WTC11 (cell line): ENCODE data around the gene TAF4. TPM values are rescaled to one million over a fixed set of nuclear protein-coding genes. Genes with fewer than 3 reads are reported as not detected.

Experiments
- ATAC-seq: fragments of 200-7000 bp; cut with Tn5 transposase; 2 replicates; pipeline ENCODE4 v1.10.0; 2021; ENCODE audit warnings: mild to moderate bottlenecking, moderate library complexity
- CTCF ChIA-PET: fragments of 300-600 bp; sonication (Branson Sonifier 250); formaldehyde crosslinking; loops from one replicate; lab custom pipeline; 2021; ENCODE audit warnings: antibody characterized with exemption; lab: Charles Lee
- POLR2A ChIA-PET: fragments of 350-600 bp; sonication (Branson Sonifier 250); formaldehyde crosslinking; loops from one replicate; lab custom pipeline; 2021; ENCODE audit warnings: antibody characterized with exemption; lab: Charles Lee
- DNase-seq: peaks from one replicate; pipeline ENCODE4 v3.0.0; 2021; ENCODE audit warnings: low spot score
- H3K27ac Mint-ChIP-seq: 2 replicates; pipeline ENCODE4 v1.8.0; 2021; ENCODE audit warnings: mixed read lengths
- H3K27me3 Mint-ChIP-seq: 2 replicates; pipeline ENCODE4 v1.8.0; 2021; ENCODE audit warnings: low read depth, mild to moderate bottlenecking, moderate library complexity, mixed read lengths
- H3K36me3 Mint-ChIP-seq: 2 replicates; pipeline ENCODE4 v1.8.0; 2021; ENCODE audit warnings: mixed read lengths
- H3K4me1 Mint-ChIP-seq: 2 replicates; pipeline ENCODE4 v1.8.0; 2022; ENCODE audit warnings: mixed read lengths
- H3K4me3 Mint-ChIP-seq: 2 replicates; pipeline ENCODE4 v1.8.0; 2021; ENCODE audit warnings: mild to moderate bottlenecking, moderate library complexity, mixed read lengths
- H3K9me3 Mint-ChIP-seq: 2 replicates; pipeline ENCODE4 v1.8.0; 2021; ENCODE audit warnings: mixed read lengths
- ATF1 ChIP-seq: sonication (generic); formaldehyde crosslinking; IDR thresholded peaks from 2 replicates; pipeline ENCODE4 v1.8.1; 2023; ENCODE audit warnings: mild to moderate bottlenecking, moderate library complexity, missing genetic modification reagents
- CREB1 ChIP-seq: sonication (generic); formaldehyde crosslinking; IDR thresholded peaks from 2 replicates; pipeline ENCODE4 v1.8.0; 2023; ENCODE audit warnings: mild to moderate bottlenecking, missing genetic modification reagents
- CREM ChIP-seq: sonication (generic); formaldehyde crosslinking; IDR thresholded peaks from 2 replicates; pipeline ENCODE4 v1.8.1; 2022; ENCODE audit warnings: mild to moderate bottlenecking, missing genetic modification reagents, moderate library complexity
- GABPB1 ChIP-seq: sonication (generic); formaldehyde crosslinking; IDR thresholded peaks from 2 replicates; pipeline ENCODE4 v1.8.1; 2023; ENCODE audit warnings: mild to moderate bottlenecking, missing genetic modification reagents
- GRHL2 ChIP-seq: fragments of 250-450 bp; sonication (Bioruptor Pico); IDR thresholded peaks from 2 replicates; pipeline ENCODE4 v1.8.0; 2022; ENCODE audit warnings: mild to moderate bottlenecking, moderate library complexity; ENCODE audit not compliant: insufficient replicate concordance, severe bottlenecking
- JAZF1 ChIP-seq: fragments of 250-450 bp; sonication (Bioruptor Pico); IDR thresholded peaks from 2 replicates; pipeline ENCODE4 v1.9.0; 2021; ENCODE audit warnings: moderate library complexity, mild to moderate bottlenecking, inconsistent platforms
- JUN ChIP-seq: sonication (generic); formaldehyde crosslinking; IDR thresholded peaks from 2 replicates; pipeline ENCODE4 v1.8.0; 2023; ENCODE audit warnings: mild to moderate bottlenecking, missing genetic modification reagents
- NFATC4 ChIP-seq: fragments of 250-450 bp; sonication (Bioruptor Pico); IDR thresholded peaks from 2 replicates; pipeline ENCODE4 v1.9.0; 2021; ENCODE audit warnings: mild to moderate bottlenecking
- OVOL2 ChIP-seq: fragments of 250-450 bp; sonication (Bioruptor Pico); IDR thresholded peaks from 2 replicates; pipeline ENCODE4 v1.9.0; 2021; ENCODE audit warnings: mild to moderate bottlenecking, borderline replicate concordance
- ZNF138 ChIP-seq: sonication (generic); formaldehyde crosslinking; conservative IDR thresholded peaks from 2 replicates; pipeline ENCODE4 v1.8.1; 2022; ENCODE audit warnings: mild to moderate bottlenecking, moderate library complexity, missing genetic modification reagents
- ZNF219 ChIP-seq: sonication (generic); formaldehyde crosslinking; IDR thresholded peaks from 2 replicates; pipeline ENCODE4 v1.8.0; 2023; ENCODE audit warnings: missing genetic modification reagents, mild to moderate bottlenecking, borderline replicate concordance
- ZNF396 ChIP-seq: fragments of 250-450 bp; sonication (Bioruptor Pico); IDR thresholded peaks from 2 replicates; pipeline ENCODE4 v1.8.0; 2021; ENCODE audit warnings: mild to moderate bottlenecking, moderate library complexity, borderline replicate concordance
- ZNF671 ChIP-seq: fragments of 250-450 bp; sonication (Bioruptor Pico); IDR thresholded peaks from 2 replicates; pipeline ENCODE4 v1.8.0; 2021; ENCODE audit warnings: mild to moderate bottlenecking
- total RNA-seq: library from RNA; stranded (reverse); gene quantifications from 3 replicates; pipeline ENCODE4 v1.2.3, GENCODE V29; 2021
- TF ChIP-seq, protein P1 (sequence below): fragments of 250-450 bp; sonication (Bioruptor Pico); IDR thresholded peaks from 2 replicates; pipeline ENCODE4 v1.9.0; 2021; ENCODE audit warnings: mild to moderate bottlenecking
- TF ChIP-seq, protein P2 (sequence below): sonication (generic); formaldehyde crosslinking; IDR thresholded peaks from 2 replicates; pipeline ENCODE4 v1.8.1; 2022; ENCODE audit warnings: mild to moderate bottlenecking, moderate library complexity, missing genetic modification reagents
- TF ChIP-seq, protein P3 (sequence below): fragments of 200-600 bp; IDR thresholded peaks from 2 replicates; pipeline ENCODE4 v1.8.0; 2022; ENCODE audit warnings: antibody characterized with exemption
- TF ChIP-seq, protein P4 (sequence below): sonication (generic); formaldehyde crosslinking; IDR thresholded peaks from 2 replicates; pipeline ENCODE4 v1.8.0; 2023; ENCODE audit warnings: mild to moderate bottlenecking, missing genetic modification reagents
- TF ChIP-seq, protein P5 (sequence below): sonication (generic); formaldehyde crosslinking; IDR thresholded peaks from 2 replicates; pipeline ENCODE4 v1.8.1; 2023; ENCODE audit warnings: mild to moderate bottlenecking, missing genetic modification reagents
- TF ChIP-seq, protein P6 (sequence below): fragments of 250-450 bp; sonication (Bioruptor Pico); IDR thresholded peaks from 2 replicates; pipeline ENCODE4 v1.9.0; 2021; ENCODE audit warnings: moderate library complexity, mild to moderate bottlenecking, inconsistent platforms, borderline replicate concordance

The TAF4 gene
- total RNA-seq, 1 experiment from 2014 or later: 34.4 TPM

DNA sequence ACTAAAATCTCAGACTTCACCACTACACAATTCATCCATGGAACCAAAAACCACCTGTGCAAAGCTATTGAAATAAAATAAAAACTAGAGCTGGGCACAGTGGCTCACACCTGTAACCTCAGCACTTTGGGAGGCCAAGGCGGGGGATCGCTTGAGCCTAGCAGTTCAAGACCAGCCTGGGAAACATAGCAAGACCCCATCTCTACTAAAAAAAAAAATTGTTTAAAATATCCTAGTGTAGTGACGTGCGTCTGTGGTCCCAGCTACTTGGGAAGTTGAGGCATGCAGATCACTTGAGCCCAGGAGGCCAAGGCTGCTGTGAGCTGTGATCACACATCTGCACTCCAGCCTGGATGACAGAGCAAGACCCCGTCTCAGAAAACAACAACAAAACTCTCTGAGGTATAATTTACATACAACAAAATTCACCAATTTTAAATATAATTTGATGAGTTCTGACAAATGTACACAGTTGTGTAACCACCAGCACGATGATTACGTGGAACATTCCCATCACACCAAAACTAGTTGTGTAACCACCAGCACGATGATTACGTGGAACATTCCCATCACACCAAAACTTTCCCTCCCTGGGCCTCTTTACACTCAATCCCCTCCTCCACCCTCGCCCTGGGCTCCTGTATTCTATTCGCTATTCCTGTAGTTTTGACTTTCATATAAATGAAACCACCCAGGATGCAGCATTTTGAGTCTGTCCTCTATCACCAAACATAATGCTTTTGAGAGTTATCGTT, 107.5 kb downstream of the TAF4 start:
- Mint-ChIP-seq H3K36me3 (no peaks in the 10 kb centered on the region), H3K9me3 (no peaks in the 10 kb centered on the region), H3K27ac (no peak overlapping the region), H3K4me3 (no peak overlapping the region), H3K4me1 (peaks cover 6% of the 10 kb centered on the region), H3K27me3 (no peaks in the 10 kb centered on the region)
- ChIA-PET CTCF (no interaction called here), POLR2A (no interaction called here)
- TF ChIP-seq, protein P1, sequence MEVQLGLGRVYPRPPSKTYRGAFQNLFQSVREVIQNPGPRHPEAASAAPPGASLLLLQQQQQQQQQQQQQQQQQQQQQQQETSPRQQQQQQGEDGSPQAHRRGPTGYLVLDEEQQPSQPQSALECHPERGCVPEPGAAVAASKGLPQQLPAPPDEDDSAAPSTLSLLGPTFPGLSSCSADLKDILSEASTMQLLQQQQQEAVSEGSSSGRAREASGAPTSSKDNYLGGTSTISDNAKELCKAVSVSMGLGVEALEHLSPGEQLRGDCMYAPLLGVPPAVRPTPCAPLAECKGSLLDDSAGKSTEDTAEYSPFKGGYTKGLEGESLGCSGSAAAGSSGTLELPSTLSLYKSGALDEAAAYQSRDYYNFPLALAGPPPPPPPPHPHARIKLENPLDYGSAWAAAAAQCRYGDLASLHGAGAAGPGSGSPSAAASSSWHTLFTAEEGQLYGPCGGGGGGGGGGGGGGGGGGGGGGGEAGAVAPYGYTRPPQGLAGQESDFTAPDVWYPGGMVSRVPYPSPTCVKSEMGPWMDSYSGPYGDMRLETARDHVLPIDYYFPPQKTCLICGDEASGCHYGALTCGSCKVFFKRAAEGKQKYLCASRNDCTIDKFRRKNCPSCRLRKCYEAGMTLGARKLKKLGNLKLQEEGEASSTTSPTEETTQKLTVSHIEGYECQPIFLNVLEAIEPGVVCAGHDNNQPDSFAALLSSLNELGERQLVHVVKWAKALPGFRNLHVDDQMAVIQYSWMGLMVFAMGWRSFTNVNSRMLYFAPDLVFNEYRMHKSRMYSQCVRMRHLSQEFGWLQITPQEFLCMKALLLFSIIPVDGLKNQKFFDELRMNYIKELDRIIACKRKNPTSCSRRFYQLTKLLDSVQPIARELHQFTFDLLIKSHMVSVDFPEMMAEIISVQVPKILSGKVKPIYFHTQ (CRISPR knock-in tag): no peak
- TF ChIP-seq, protein P2, sequence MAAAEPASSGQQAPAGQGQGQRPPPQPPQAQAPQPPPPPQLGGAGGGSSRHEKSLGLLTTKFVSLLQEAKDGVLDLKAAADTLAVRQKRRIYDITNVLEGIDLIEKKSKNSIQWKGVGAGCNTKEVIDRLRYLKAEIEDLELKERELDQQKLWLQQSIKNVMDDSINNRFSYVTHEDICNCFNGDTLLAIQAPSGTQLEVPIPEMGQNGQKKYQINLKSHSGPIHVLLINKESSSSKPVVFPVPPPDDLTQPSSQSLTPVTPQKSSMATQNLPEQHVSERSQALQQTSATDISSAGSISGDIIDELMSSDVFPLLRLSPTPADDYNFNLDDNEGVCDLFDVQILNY (CRISPR knock-in tag): no peak
- TF ChIP-seq OVOL2 (CRISPR knock-in tag): no peak
- TF ChIP-seq, protein P3, sequence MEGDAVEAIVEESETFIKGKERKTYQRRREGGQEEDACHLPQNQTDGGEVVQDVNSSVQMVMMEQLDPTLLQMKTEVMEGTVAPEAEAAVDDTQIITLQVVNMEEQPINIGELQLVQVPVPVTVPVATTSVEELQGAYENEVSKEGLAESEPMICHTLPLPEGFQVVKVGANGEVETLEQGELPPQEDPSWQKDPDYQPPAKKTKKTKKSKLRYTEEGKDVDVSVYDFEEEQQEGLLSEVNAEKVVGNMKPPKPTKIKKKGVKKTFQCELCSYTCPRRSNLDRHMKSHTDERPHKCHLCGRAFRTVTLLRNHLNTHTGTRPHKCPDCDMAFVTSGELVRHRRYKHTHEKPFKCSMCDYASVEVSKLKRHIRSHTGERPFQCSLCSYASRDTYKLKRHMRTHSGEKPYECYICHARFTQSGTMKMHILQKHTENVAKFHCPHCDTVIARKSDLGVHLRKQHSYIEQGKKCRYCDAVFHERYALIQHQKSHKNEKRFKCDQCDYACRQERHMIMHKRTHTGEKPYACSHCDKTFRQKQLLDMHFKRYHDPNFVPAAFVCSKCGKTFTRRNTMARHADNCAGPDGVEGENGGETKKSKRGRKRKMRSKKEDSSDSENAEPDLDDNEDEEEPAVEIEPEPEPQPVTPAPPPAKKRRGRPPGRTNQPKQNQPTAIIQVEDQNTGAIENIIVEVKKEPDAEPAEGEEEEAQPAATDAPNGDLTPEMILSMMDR: no peak
- ATAC-seq (no peak), DNase-seq (no peak)

DNA sequence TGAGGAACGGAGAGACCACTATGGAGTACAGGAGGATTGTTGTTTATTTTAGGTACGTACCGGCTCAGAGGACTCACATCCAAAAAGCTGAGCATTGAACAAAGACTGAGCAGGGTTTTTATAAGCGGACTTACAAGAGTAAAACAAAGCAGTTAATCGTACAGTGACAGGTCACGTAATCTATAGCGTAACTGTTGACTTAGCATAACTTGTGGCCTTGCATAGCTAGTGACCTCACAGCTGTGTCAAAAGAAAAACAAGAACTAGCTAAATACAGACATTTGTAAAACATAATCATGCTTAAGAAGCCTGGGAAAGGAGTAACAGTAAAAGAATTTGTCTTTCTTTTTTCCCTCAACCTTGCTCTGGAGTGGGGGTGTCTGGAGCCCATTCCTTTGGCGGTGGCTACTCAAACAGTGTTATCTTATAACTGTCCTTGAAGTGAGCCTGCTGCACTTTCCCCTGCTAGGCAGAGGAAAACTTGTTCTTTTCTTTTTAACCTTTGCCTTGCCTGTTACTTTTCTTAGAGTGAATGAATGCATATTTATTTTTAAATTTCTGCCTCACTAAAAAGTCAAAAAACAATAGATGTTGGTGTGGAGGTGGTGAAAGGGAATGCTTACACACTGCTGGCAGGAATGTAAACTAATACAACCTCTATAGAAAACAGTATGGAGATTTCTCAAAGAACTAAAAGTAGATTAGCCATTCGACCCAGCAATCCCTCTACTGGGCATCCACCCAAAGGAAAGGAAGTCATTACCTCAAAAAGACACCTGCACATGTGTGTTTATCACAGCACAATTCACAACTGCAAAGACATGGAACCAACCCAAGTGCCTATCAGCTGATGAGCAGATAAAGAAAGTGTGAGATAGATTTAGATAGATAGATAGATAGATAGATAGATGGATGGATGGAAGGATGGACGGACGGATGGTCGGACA, 109.0 kb downstream of the TAF4 start:
- Mint-ChIP-seq H3K9me3 (no peaks in the 10 kb centered on the region), H3K27ac (no peak overlapping the region), H3K27me3 (no peaks in the 10 kb centered on the region), H3K4me3 (no peak overlapping the region), H3K4me1 (peaks cover 13% of the 10 kb centered on the region), H3K36me3 (no peaks in the 10 kb centered on the region)
- ATAC-seq: no peak
- CTCF ChIA-PET: no interaction called here
- POLR2A ChIA-PET: no interaction called here
- DNase-seq: no peak
- TF ChIP-seq, protein P4, sequence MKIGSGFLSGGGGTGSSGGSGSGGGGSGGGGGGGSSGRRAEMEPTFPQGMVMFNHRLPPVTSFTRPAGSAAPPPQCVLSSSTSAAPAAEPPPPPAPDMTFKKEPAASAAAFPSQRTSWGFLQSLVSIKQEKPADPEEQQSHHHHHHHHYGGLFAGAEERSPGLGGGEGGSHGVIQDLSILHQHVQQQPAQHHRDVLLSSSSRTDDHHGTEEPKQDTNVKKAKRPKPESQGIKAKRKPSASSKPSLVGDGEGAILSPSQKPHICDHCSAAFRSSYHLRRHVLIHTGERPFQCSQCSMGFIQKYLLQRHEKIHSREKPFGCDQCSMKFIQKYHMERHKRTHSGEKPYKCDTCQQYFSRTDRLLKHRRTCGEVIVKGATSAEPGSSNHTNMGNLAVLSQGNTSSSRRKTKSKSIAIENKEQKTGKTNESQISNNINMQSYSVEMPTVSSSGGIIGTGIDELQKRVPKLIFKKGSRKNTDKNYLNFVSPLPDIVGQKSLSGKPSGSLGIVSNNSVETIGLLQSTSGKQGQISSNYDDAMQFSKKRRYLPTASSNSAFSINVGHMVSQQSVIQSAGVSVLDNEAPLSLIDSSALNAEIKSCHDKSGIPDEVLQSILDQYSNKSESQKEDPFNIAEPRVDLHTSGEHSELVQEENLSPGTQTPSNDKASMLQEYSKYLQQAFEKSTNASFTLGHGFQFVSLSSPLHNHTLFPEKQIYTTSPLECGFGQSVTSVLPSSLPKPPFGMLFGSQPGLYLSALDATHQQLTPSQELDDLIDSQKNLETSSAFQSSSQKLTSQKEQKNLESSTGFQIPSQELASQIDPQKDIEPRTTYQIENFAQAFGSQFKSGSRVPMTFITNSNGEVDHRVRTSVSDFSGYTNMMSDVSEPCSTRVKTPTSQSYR: no peak
- TF ChIP-seq, protein P5, sequence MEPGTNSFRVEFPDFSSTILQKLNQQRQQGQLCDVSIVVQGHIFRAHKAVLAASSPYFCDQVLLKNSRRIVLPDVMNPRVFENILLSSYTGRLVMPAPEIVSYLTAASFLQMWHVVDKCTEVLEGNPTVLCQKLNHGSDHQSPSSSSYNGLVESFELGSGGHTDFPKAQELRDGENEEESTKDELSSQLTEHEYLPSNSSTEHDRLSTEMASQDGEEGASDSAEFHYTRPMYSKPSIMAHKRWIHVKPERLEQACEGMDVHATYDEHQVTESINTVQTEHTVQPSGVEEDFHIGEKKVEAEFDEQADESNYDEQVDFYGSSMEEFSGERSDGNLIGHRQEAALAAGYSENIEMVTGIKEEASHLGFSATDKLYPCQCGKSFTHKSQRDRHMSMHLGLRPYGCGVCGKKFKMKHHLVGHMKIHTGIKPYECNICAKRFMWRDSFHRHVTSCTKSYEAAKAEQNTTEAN (CRISPR knock-in tag): no peak
- TF ChIP-seq ATF1 (no peak), GRHL2 (CRISPR knock-in tag) (no peak), NFATC4 (CRISPR knock-in tag) (no peak), JAZF1 (CRISPR knock-in tag) (no peak), ZNF671 (no peak), ZNF219 (CRISPR knock-in tag) (no peak), OVOL2 (CRISPR knock-in tag) (no peak), CREB1 (CRISPR knock-in tag) (no peak), GABPB1 (CRISPR knock-in tag) (no peak), JUN (CRISPR knock-in tag) (no peak), ZNF396 (CRISPR knock-in tag) (no peak), ZNF138 (CRISPR knock-in tag) (no peak), CREM (CRISPR knock-in tag) (no peak)
- TF ChIP-seq, protein P3: no peak
- TF ChIP-seq, protein P6, sequence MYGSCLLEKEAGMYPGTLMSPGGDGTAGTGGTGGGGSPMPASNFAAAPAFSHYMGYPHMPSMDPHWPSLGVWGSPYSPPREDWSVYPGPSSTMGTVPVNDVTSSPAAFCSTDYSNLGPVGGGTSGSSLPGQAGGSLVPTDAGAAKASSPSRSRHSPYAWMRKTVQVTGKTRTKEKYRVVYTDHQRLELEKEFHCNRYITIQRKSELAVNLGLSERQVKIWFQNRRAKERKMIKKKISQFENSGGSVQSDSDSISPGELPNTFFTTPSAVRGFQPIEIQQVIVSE (CRISPR knock-in tag): no peak
